SK-N-SH treated with all-trans-retinoic acid at 6 μM for 48 hours (cell line): ENCODE measurements around the gene SSUH2.

Experiments
- ATAC-seq: fragments of 200-7000 bp; cut with Tn5 transposase; 3 replicates; pipeline ENCODE4 v1.9.1; 2020; ENCODE audit warnings: mild to moderate bottlenecking, moderate library complexity
- BACH2 ChIP-seq: fragments of 250-450 bp; sonication (Bioruptor Pico); IDR thresholded peaks from 2 replicates; pipeline ENCODE4 v1.9.0; 2021; ENCODE audit warnings: mild to moderate bottlenecking, borderline replicate concordance
- CSDC2 ChIP-seq: fragments of 250-450 bp; sonication (Bioruptor Pico); IDR thresholded peaks from 2 replicates; pipeline ENCODE4 v1.5.0; 2020; ENCODE audit warnings: mild to moderate bottlenecking, moderate library complexity
- ESRRG ChIP-seq: fragments of 250-450 bp; sonication (Bioruptor Pico); IDR thresholded peaks from 2 replicates; pipeline ENCODE4 v1.6.1; 2021; ENCODE audit warnings: mild to moderate bottlenecking
- GLIS3 ChIP-seq: fragments of 250-450 bp; sonication (Bioruptor Pico); IDR thresholded peaks from 2 replicates; pipeline ENCODE4 v1.5.0; 2020; ENCODE audit warnings: mild to moderate bottlenecking, moderate library complexity
- ISL1 ChIP-seq: fragments of 250-450 bp; sonication (Bioruptor Pico); IDR thresholded peaks from 2 replicates; pipeline ENCODE4 v2.1.2; 2022; ENCODE audit warnings: mild to moderate bottlenecking, moderate library complexity
- OSR1 ChIP-seq: fragments of 250-450 bp; sonication (Bioruptor Pico); IDR thresholded peaks from 2 replicates; pipeline ENCODE4 v1.8.0; 2022; ENCODE audit warnings: moderate library complexity, mild to moderate bottlenecking, inconsistent platforms
- PATZ1 ChIP-seq: fragments of 250-450 bp; sonication (Bioruptor Pico); IDR thresholded peaks from 2 replicates; pipeline ENCODE4 v1.8.0; 2020; ENCODE audit warnings: mild to moderate bottlenecking, moderate library complexity, borderline replicate concordance
- POU6F1 ChIP-seq: fragments of 250-450 bp; sonication (Bioruptor Pico); IDR thresholded peaks from 2 replicates; pipeline ENCODE4 v1.8.0; 2021; ENCODE audit warnings: low read depth, mild to moderate bottlenecking, moderate library complexity, borderline replicate concordance
- PPARA ChIP-seq: fragments of 250-450 bp; sonication (Bioruptor Pico); IDR thresholded peaks from 2 replicates; pipeline ENCODE4 v1.5.0; 2020; ENCODE audit warnings: mild to moderate bottlenecking, borderline replicate concordance
- RARB ChIP-seq: fragments of 250-450 bp; sonication (Bioruptor Pico); IDR thresholded peaks from 2 replicates; pipeline ENCODE4 v1.8.0; 2021; ENCODE audit warnings: mild to moderate bottlenecking, moderate library complexity
- TCF4 ChIP-seq: fragments of 250-450 bp; sonication (Bioruptor Pico); IDR thresholded peaks from 2 replicates; pipeline ENCODE4 v1.8.0; 2021; ENCODE audit warnings: mild to moderate bottlenecking, moderate library complexity, borderline replicate concordance
- TOX ChIP-seq: fragments of 250-450 bp; sonication (Bioruptor Pico); IDR thresholded peaks from 2 replicates; pipeline ENCODE4 v1.8.0; 2021; ENCODE audit warnings: mild to moderate bottlenecking, moderate library complexity, borderline replicate concordance
- ZC3H10 ChIP-seq: fragments of 250-450 bp; sonication (Bioruptor Pico); IDR thresholded peaks from 2 replicates; pipeline ENCODE4 v1.5.1; 2021; ENCODE audit warnings: mild to moderate bottlenecking, moderate library complexity
- ZFP3 ChIP-seq: fragments of 250-450 bp; sonication (Bioruptor Pico); IDR thresholded peaks from 2 replicates; pipeline ENCODE4 v1.5.0; 2020; ENCODE audit warnings: mild to moderate bottlenecking, moderate library complexity
- ZFP30 ChIP-seq: fragments of 450-650 bp; formaldehyde crosslinking; IDR thresholded peaks from 2 replicates; pipeline ENCODE4 v1.5.0; 2022; ENCODE audit warnings: mild to moderate bottlenecking, moderate library complexity
- ZNF70 ChIP-seq: fragments of 450-650 bp; formaldehyde crosslinking; IDR thresholded peaks from 2 replicates; pipeline ENCODE4 v1.5.0; 2020; ENCODE audit warnings: mild to moderate bottlenecking, moderate library complexity
- ZNF8 ChIP-seq: fragments of 450-650 bp; formaldehyde crosslinking; IDR thresholded peaks from 2 replicates; pipeline ENCODE4 v1.5.0; 2020; ENCODE audit warnings: mild to moderate bottlenecking, moderate library complexity
- TF ChIP-seq, protein P1 (sequence below): fragments of 250-450 bp; sonication (Bioruptor Pico); IDR thresholded peaks from 2 replicates; pipeline ENCODE4 v1.5.1; 2020; ENCODE audit warnings: low read depth, mild to moderate bottlenecking, moderate library complexity

SSUH2 gene

GRCh38 chr3:8574040-8574669 is 70.4 kb downstream of the SSUH2 start (continued):
- TF ChIP-seq ISL1 (CRISPR knock-in tag) (no peak), ESRRG (no peak), ZFP3 (no peak)

- TF ChIP-seq PPARA (no peak), TCF4 (CRISPR knock-in tag) (no peak), ZFP30 (CRISPR knock-in tag) (no peak), POU6F1 (CRISPR knock-in tag) (no peak), CSDC2 (no peak), ISL1 (CRISPR knock-in tag) (no peak), ZNF8 (CRISPR knock-in tag) (no peak), PATZ1 (CRISPR knock-in tag) (no peak), TOX (CRISPR knock-in tag) (no peak), GLIS3 (CRISPR knock-in tag) (no peak), ZFP3 (no peak), RARB (no peak), ZC3H10 (CRISPR knock-in tag) (no peak), ESRRG (no peak), OSR1 (CRISPR knock-in tag) (no peak)
- TF ChIP-seq, protein P1, sequence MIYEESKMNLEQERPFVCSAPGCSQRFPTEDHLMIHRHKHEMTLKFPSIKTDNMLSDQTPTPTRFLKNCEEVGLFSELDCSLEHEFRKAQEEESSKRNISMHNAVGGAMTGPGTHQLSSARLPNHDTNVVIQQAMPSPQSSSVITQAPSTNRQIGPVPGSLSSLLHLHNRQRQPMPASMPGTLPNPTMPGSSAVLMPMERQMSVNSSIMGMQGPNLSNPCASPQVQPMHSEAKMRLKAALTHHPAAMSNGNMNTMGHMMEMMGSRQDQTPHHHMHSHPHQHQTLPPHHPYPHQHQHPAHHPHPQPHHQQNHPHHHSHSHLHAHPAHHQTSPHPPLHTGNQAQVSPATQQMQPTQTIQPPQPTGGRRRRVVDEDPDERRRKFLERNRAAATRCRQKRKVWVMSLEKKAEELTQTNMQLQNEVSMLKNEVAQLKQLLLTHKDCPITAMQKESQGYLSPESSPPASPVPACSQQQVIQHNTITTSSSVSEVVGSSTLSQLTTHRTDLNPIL (CRISPR knock-in tag): no peak
- ATAC-seq: no peak
Measured at GRCh38 chr3:8573342-8573926, 71.2 kb downstream of the SSUH2 start.

- TF ChIP-seq BACH2: no peak
- no peak for TF ChIP-seq ISL1 (CRISPR knock-in tag)
- no peak for TF ChIP-seq ZNF70 (CRISPR knock-in tag)
- TF ChIP-seq PATZ1 (CRISPR knock-in tag): no peak
- TF ChIP-seq CSDC2: no peak
- TF ChIP-seq ZC3H10 (CRISPR knock-in tag): no peak
- no peak for ATAC-seq
Measured at GRCh38 chr3:8571256-8571655, 73.3 kb downstream of the SSUH2 start.
